SK-N-SH (cell line): ENCODE data around the gene ABHD16B. TPM values are rescaled to one million over a fixed set of nuclear protein-coding genes. Genes with fewer than 3 reads are reported as not detected.

Experiments
- CTCF ChIA-PET: fragments of 300-600, 350-600 bp; formaldehyde crosslinking; extraction: SDS; loops from one replicate; lab custom pipeline; 2021; lab: Yijun Ruan, JAX
- POLR2A ChIA-PET: fragments of 350-600 bp; sonication (Branson Sonifier 250); formaldehyde crosslinking; extraction: SDS; loops from one replicate; lab custom pipeline; 2020; ENCODE audit warnings: antibody characterized with exemption, inconsistent platforms; lab: Yijun Ruan, JAX
- DNase-seq: peaks from one replicate; pipeline ENCODE4 v3.0.0; 2012
- H2AFZ ChIP-seq: fragments of 200-600 bp; sonication (generic); 2 replicates; pipeline ENCODE4 v1.8.1; 2016; ENCODE audit warnings: antibody characterized with exemption, mild to moderate bottlenecking, low read depth
- H3F3A ChIP-seq: fragments of 200-600 bp; sonication (generic); replicated peaks from 2 replicates; pipeline ENCODE3; 2016; ENCODE audit warnings: antibody characterized with exemption, mild to moderate bottlenecking; ENCODE audit not compliant: insufficient read depth
- H3K27ac ChIP-seq, 2 experiments: fragments of 200-500 bp in 1 of 2; fragments of 200-600 bp in 1 of 2; sonication (Bioruptor generic) in 1 of 2; sonication (generic), shearing (Covaris generic) in 1 of 2; 2 replicates each; pipeline versions ENCODE4 v1.5.1 to v1.6.1; 2014 to 2016; ENCODE audit warnings: low read depth in 2 of 2, inconsistent platforms in 1 of 2, low read length in 1 of 2, mild to moderate bottlenecking in 1 of 2, mixed read lengths in 1 of 2
- H3K27me3 ChIP-seq: fragments of 200-600 bp; sonication (generic), shearing (Covaris generic); 2 replicates; pipeline ENCODE4 v1.6.1; 2016; ENCODE audit warnings: mixed run types; ENCODE audit not compliant: insufficient read depth
- H3K36me3 ChIP-seq, 2 experiments: fragments of 200-500 bp in 1 of 2; fragments of 200-600 bp in 1 of 2; sonication (Bioruptor generic) in 1 of 2; sonication (generic) in 1 of 2; replicated peaks in 1 of 2; 2 replicates each; pipeline versions ENCODE3 to v1.5.1; 2014 to 2016; ENCODE audit warnings: low read length in 1 of 2, mild to moderate bottlenecking in 1 of 2; ENCODE audit not compliant: insufficient read depth in 2 of 2, control insufficient read depth in 1 of 2
- H3K4me1 ChIP-seq, 2 experiments: fragments of 200-500 bp in 1 of 2; fragments of 200-600 bp in 1 of 2; sonication (Bioruptor generic) in 1 of 2; sonication (generic), shearing (Covaris generic) in 1 of 2; 2 replicates each; pipeline versions ENCODE4 v1.5.1 to v1.6.1; 2014 to 2016; ENCODE audit warnings: low read depth in 1 of 2, low read length in 1 of 2, mixed run types in 1 of 2; ENCODE audit not compliant: insufficient read depth in 2 of 2, control insufficient read depth in 1 of 2
- H3K4me2 ChIP-seq: fragments of 200-600 bp; sonication (generic), shearing (Covaris generic); 2 replicates; pipeline ENCODE4 v1.6.1; 2017; ENCODE audit warnings: mixed run types
- H3K4me3 ChIP-seq, 2 experiments: fragments of 200-500 bp in 1 of 2; fragments of 200-600 bp in 1 of 2; sonication (Bioruptor generic) in 1 of 2; sonication (generic), shearing (Covaris generic) in 1 of 2; 2 replicates each; pipeline versions ENCODE4 v1.5.1 to v1.8.1; 2014 to 2016; ENCODE audit warnings: low read depth in 2 of 2, inconsistent platforms in 1 of 2, low read length in 1 of 2, mild to moderate bottlenecking in 1 of 2, mixed read lengths in 1 of 2, moderate library complexity in 1 of 2
- H3K79me2 ChIP-seq: fragments of 200-600 bp; sonication (generic); 2 replicates; pipeline ENCODE4 v1.8.1; 2017; ENCODE audit warnings: mild to moderate bottlenecking; ENCODE audit not compliant: insufficient read depth
- H3K9ac ChIP-seq: fragments of 200-600 bp; sonication (generic); 2 replicates; pipeline ENCODE4 v1.6.1; 2017; ENCODE audit warnings: mixed run types
- H3K9me2 ChIP-seq: fragments of 200-600 bp; sonication (generic); 2 replicates; pipeline ENCODE4 v1.6.1; 2017; ENCODE audit warnings: mixed run types
- H3K9me3 ChIP-seq: fragments of 200-600 bp; sonication (generic); 2 replicates; pipeline ENCODE4 v1.6.1; 2017; ENCODE audit warnings: mixed run types, mild to moderate bottlenecking, moderate library complexity
- H4K20me1 ChIP-seq: fragments of 200-600 bp; sonication (generic); 2 replicates; pipeline ENCODE4 v1.6.1; 2017; ENCODE audit warnings: mild to moderate bottlenecking, mixed run types; ENCODE audit not compliant: insufficient read depth
- FOSL2 ChIP-seq: IDR thresholded peaks from 2 replicates; pipeline ENCODE4 v1.4.0; 2012; ENCODE audit warnings: low read depth, mild to moderate bottlenecking, moderate library complexity, borderline replicate concordance
- FOXJ3 ChIP-seq: sonication (generic); formaldehyde crosslinking; IDR thresholded peaks from 2 replicates; pipeline ENCODE4 v1.5.1; 2020; ENCODE audit warnings: mild to moderate bottlenecking, missing genetic modification reagents
- FOXM1 ChIP-seq: IDR thresholded peaks from 2 replicates; pipeline ENCODE4 v1.4.0; 2012; ENCODE audit warnings: low read depth, mild to moderate bottlenecking
- GABPA ChIP-seq: IDR thresholded peaks from 2 replicates; pipeline ENCODE4 v1.4.0; 2012; ENCODE audit warnings: low read depth, mild to moderate bottlenecking
- GATA2 ChIP-seq: sonication (generic); formaldehyde crosslinking; IDR thresholded peaks from 2 replicates; pipeline ENCODE4 v1.5.0; 2020; ENCODE audit warnings: mild to moderate bottlenecking, missing genetic modification reagents
- JUND ChIP-seq: IDR thresholded peaks from 2 replicates; pipeline ENCODE4 v1.4.0; 2012
- MXI1 ChIP-seq: IDR thresholded peaks from 2 replicates; pipeline ENCODE4 v1.6.1; 2012; ENCODE audit warnings: mild to moderate bottlenecking, low read depth, low read length, improper control_type of control experiment
- NRF1 ChIP-seq: IDR thresholded peaks from 2 replicates; pipeline ENCODE4 v1.6.1; 2012; ENCODE audit warnings: low read depth, mild to moderate bottlenecking, low read length
- POLR2AphosphoS5 ChIP-seq: IDR thresholded peaks from 2 replicates; pipeline ENCODE4 v1.6.1; 2012; ENCODE audit warnings: low read depth, low read length
- RAD21 ChIP-seq: IDR thresholded peaks from 2 replicates; pipeline ENCODE4 v1.6.1; 2012; ENCODE audit warnings: mild to moderate bottlenecking, low read length
- RCOR1 ChIP-seq: fragments of 150-350 bp; IDR thresholded peaks from 2 replicates; pipeline ENCODE4 v1.6.1; 2017; ENCODE audit warnings: antibody characterized with exemption, low read length
- RFX5 ChIP-seq: IDR thresholded peaks from 2 replicates; pipeline ENCODE4 v1.6.1; 2012; ENCODE audit warnings: mild to moderate bottlenecking, improper control_type of control experiment, low read length
- SIN3A ChIP-seq: IDR thresholded peaks from 2 replicates; pipeline ENCODE4 v1.6.1; 2012; ENCODE audit warnings: low read depth, mild to moderate bottlenecking, low read length, moderate library complexity, borderline replicate concordance
- TCF12 ChIP-seq: IDR thresholded peaks from 2 replicates; pipeline ENCODE4 v1.4.0; 2012
- TEAD4 ChIP-seq: IDR thresholded peaks from 2 replicates; pipeline ENCODE4 v1.4.0; 2012; ENCODE audit warnings: mild to moderate bottlenecking, borderline replicate concordance; ENCODE audit not compliant: insufficient read depth
- WGBS: methylation state at CpG from one replicate; pipeline ENCODE4 v1.1.6; 2017; ENCODE audit warnings: low lambda C conversion rate; 5-methylcytosine and 5-hydroxymethylcytosine counted together
- polyA plus RNA-seq, 3 experiments: library from polyadenylated mRNA; depleted of rRNA; stranded (reverse); fragments of >200 nt; gene quantifications; 2 replicates each; pipeline ENCODE4 v1.2.3, GENCODE V29; 2012
- TF ChIP-seq, protein P1 (sequence below): IDR thresholded peaks from 2 replicates; pipeline ENCODE4 v1.4.0; 2012; ENCODE audit warnings: low read depth, borderline replicate concordance
- TF ChIP-seq, protein P2 (sequence below): IDR thresholded peaks from 2 replicates; pipeline ENCODE4 v1.6.1; 2012; ENCODE audit warnings: mild to moderate bottlenecking, low read depth, low read length, moderate library complexity
- TF ChIP-seq, protein P3 (sequence below): IDR thresholded peaks from 2 replicates; pipeline ENCODE4 v1.4.0; 2012; ENCODE audit warnings: low read depth, borderline replicate concordance
- TF ChIP-seq, protein P4 (sequence below): fragments of 150-350 bp; IDR thresholded peaks from 2 replicates; pipeline ENCODE4 v1.6.1; 2017; ENCODE audit warnings: antibody characterized with exemption, low read length, low read depth, borderline replicate concordance

The ABHD16B gene
- polyA plus RNA-seq, 1 of the 3 experiments (the other 2 are of a cell fraction) = not detected

DNA sequence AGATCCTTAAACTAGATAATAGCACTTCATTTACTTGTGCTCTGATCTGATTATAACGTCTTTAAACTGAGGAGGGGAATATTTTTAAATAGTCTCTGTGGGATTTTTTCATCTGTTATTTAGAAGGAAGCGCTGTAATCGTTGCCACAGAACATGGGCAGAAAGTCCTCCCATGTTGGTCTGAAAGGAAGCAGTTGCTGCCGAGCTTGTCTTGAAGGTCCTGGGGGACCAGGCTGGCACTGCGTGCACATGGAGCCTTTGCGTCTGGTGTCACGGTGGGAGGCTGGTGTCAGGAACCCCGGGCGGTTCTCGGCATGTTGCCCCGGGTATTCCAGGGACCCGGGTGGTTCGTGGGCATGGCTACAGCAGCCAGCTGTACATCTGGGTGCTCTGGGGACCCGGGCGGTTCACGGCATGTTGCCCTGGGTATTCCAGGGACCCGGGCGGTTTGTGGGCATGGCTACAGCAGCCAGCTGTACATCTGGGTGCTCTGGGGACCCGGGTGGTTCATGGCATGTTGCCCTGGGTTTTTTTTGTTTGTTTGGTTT, 15.3 kb downstream of the ABHD16B start:
- Histone ChIP-seq H2AFZ (no peak overlapping the region), H3K9ac (no peak overlapping the region), H3F3A (no peaks in the 10 kb centered on the region), H3K27ac (no peak overlapping the region), H4K20me1 (peaks cover 46% of the 10 kb centered on the region), H3K36me3 (peaks cover 40 to 52% of the 10 kb centered on the region in 2 experiments), H3K4me2 (no peak overlapping the region), H3K9me3 (no peaks in the 10 kb centered on the region), H3K9me2 (no peaks in the 10 kb centered on the region), H3K4me3 (no peak overlapping the region), H3K27me3 (no peaks in the 10 kb centered on the region), H3K79me2 (peaks cover 81% of the 10 kb centered on the region), H3K4me1 (no peaks in the 10 kb centered on the region)
- WGBS = 77% methylated on average over 6 of the region's 19 CpGs
- no peak for DNase-seq
- no peak for TF ChIP-seq FOSL2
- no peak for TF ChIP-seq RAD21
- no peak for TF ChIP-seq POLR2AphosphoS5
- TF ChIP-seq, protein P1, sequence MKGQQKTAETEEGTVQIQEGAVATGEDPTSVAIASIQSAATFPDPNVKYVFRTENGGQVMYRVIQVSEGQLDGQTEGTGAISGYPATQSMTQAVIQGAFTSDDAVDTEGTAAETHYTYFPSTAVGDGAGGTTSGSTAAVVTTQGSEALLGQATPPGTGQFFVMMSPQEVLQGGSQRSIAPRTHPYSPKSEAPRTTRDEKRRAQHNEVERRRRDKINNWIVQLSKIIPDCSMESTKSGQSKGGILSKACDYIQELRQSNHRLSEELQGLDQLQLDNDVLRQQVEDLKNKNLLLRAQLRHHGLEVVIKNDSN = no peak
- TF ChIP-seq, protein P2, sequence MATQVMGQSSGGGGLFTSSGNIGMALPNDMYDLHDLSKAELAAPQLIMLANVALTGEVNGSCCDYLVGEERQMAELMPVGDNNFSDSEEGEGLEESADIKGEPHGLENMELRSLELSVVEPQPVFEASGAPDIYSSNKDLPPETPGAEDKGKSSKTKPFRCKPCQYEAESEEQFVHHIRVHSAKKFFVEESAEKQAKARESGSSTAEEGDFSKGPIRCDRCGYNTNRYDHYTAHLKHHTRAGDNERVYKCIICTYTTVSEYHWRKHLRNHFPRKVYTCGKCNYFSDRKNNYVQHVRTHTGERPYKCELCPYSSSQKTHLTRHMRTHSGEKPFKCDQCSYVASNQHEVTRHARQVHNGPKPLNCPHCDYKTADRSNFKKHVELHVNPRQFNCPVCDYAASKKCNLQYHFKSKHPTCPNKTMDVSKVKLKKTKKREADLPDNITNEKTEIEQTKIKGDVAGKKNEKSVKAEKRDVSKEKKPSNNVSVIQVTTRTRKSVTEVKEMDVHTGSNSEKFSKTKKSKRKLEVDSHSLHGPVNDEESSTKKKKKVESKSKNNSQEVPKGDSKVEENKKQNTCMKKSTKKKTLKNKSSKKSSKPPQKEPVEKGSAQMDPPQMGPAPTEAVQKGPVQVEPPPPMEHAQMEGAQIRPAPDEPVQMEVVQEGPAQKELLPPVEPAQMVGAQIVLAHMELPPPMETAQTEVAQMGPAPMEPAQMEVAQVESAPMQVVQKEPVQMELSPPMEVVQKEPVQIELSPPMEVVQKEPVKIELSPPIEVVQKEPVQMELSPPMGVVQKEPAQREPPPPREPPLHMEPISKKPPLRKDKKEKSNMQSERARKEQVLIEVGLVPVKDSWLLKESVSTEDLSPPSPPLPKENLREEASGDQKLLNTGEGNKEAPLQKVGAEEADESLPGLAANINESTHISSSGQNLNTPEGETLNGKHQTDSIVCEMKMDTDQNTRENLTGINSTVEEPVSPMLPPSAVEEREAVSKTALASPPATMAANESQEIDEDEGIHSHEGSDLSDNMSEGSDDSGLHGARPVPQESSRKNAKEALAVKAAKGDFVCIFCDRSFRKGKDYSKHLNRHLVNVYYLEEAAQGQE = no peak
- TF ChIP-seq FOXJ3 (CRISPR knock-in tag) = no peak
- no peak for TF ChIP-seq SIN3A
- TF ChIP-seq GABPA = no peak
- no peak for TF ChIP-seq FOXM1
- no peak for TF ChIP-seq GATA2 (CRISPR knock-in tag)
- TF ChIP-seq JUND = no peak
- no peak for TF ChIP-seq TEAD4
- TF ChIP-seq RFX5 = no peak
- TF ChIP-seq, protein P3, sequence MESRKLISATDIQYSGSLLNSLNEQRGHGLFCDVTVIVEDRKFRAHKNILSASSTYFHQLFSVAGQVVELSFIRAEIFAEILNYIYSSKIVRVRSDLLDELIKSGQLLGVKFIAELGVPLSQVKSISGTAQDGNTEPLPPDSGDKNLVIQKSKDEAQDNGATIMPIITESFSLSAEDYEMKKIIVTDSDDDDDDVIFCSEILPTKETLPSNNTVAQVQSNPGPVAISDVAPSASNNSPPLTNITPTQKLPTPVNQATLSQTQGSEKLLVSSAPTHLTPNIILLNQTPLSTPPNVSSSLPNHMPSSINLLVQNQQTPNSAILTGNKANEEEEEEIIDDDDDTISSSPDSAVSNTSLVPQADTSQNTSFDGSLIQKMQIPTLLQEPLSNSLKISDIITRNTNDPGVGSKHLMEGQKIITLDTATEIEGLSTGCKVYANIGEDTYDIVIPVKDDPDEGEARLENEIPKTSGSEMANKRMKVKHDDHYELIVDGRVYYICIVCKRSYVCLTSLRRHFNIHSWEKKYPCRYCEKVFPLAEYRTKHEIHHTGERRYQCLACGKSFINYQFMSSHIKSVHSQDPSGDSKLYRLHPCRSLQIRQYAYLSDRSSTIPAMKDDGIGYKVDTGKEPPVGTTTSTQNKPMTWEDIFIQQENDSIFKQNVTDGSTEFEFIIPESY = no peak
- TF ChIP-seq, protein P4, sequence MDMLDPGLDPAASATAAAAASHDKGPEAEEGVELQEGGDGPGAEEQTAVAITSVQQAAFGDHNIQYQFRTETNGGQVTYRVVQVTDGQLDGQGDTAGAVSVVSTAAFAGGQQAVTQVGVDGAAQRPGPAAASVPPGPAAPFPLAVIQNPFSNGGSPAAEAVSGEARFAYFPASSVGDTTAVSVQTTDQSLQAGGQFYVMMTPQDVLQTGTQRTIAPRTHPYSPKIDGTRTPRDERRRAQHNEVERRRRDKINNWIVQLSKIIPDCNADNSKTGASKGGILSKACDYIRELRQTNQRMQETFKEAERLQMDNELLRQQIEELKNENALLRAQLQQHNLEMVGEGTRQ = no peak
- no peak for TF ChIP-seq TCF12
- TF ChIP-seq NRF1 = no peak
- TF ChIP-seq MXI1 = no peak
- TF ChIP-seq RCOR1 = no peak
- ChIA-PET CTCF (interaction anchor here (1.6 to 1.8 kb wide), 2 partner anchors 101 to 193 kb away, joined by 3 to 5 read pairs; no protein-coding TSS in a partner anchor), POLR2A (no interaction called here)
